HFF-Myc (cell line): Measurements from ENCODE around the gene PFDN1.

Experiments
- DNase-seq: peaks from one replicate; pipeline ENCODE4 v3.0.0-alpha.2; 2011; ENCODE audit warnings: low read depth; ENCODE audit errors: extremely low read depth
- H3K4me3 ChIP-seq: replicated peaks from 2 replicates; pipeline ENCODE4 v1.5.1; 2011; ENCODE audit warnings: low read depth, mild to moderate bottlenecking, control low read depth, low read length
- CTCF ChIP-seq: IDR thresholded peaks from 2 replicates; pipeline ENCODE4 v1.5.1; 2012; ENCODE audit warnings: mild to moderate bottlenecking, low read depth, low read length, control low read depth; ENCODE audit errors: missing control alignments

The PFDN1 gene

DNA sequence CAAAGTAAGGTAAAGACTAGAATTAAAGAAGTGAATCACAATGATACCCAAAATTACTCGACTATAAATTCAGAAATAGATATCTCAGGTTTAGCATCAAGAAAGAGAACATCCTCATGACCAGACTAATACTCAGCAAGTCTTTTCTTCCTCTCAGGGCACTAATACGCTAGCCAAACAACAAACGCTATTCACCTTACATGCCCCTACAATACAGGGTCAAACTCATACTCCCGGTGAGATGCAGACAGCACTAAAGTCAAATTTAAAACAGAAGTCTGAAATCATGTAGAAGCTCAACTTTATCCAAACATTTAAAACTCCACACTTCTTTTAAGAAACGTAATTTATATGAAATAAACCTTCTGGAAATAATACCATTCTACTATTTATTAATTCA, 5.6 kb downstream of the PFDN1 start:
- H3K4me3 ChIP-seq = no peak overlapping the region
- DNase-seq = no peak
- TF ChIP-seq CTCF = no peak

DNA sequence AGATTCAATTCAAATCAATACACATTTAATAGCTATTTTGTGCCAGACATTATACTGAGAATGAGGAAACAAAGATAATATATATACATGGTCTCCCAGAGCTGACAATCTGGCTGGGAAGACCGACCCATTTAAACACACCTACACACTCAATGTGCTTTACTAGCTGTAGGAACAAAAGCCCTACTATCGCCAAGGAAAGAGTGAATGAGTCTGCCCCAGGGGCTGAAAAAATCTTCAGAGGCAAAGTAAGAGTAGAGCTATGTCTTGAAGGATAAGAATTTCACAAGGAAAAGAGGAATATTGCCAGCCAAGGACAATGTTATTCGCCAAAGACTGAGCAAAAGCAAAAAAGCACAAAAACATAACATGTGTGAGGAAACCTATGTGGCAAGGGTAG, 6.6 kb downstream of the PFDN1 start:
- no peak for DNase-seq
- H3K4me3 ChIP-seq = no peak overlapping the region
- TF ChIP-seq CTCF = no peak

GRCh38 chr5:140295414-140295813, 7.5 kb downstream of the PFDN1 start:
- no peak for TF ChIP-seq CTCF
- peak; percentile 85 for DNase-seq

GRCh38 chr5:140294753-140295152, 8.1 kb downstream of the PFDN1 start:
- no peak overlapping the region for H3K4me3 ChIP-seq
- no peak for DNase-seq
- no peak for TF ChIP-seq CTCF

More at GRCh38 chr5:140295414-140295813, 7.5 kb downstream of the PFDN1 start:
- H3K4me3 ChIP-seq = no peak overlapping the region

GRCh38 chr5:140293849-140294100, 9.1 kb downstream of the PFDN1 start:
- DNase-seq = no peak
- H3K4me3 ChIP-seq = no peak overlapping the region
- TF ChIP-seq CTCF = no peak

- no peak for TF ChIP-seq CTCF
- DNase-seq = no peak
- H3K4me3 ChIP-seq = no peak overlapping the region
Observed at GRCh38 chr5:140293091-140293848, 9.6 kb downstream of the PFDN1 start.
